K562 (cell line): ENCODE results near the gene CACNA1C.

ENCODE experiments used
- CHCHD3 ChIP-seq: fragments of 250-450 bp; sonication (Bioruptor Pico); IDR thresholded peaks from 2 replicates; pipeline ENCODE4 v2.1.2; 2022; ENCODE audit warnings: mild to moderate bottlenecking
- ELF2 ChIP-seq: fragments of 250-450 bp; sonication (Bioruptor Pico); IDR thresholded peaks from 2 replicates; pipeline ENCODE4 v1.5.0; 2021; ENCODE audit warnings: mild to moderate bottlenecking
- EWSR1 ChIP-seq: fragments of 450-650 bp; IDR thresholded peaks from 2 replicates; pipeline ENCODE4 v1.6.1; 2018; ENCODE audit warnings: borderline replicate concordance, mild to moderate bottlenecking, low read depth, moderate library complexity; ENCODE audit not compliant: partially characterized antibody
- FOS ChIP-seq: IDR thresholded peaks from 3 replicates; pipeline ENCODE4 v1.6.1; 2011; ENCODE audit not compliant: insufficient read length; ENCODE audit errors: extremely low read depth
- FOXK1 ChIP-seq: sonication (generic); formaldehyde crosslinking; IDR thresholded peaks from 2 replicates; pipeline ENCODE4 v1.8.0; 2022; ENCODE audit warnings: missing genetic modification reagents, mild to moderate bottlenecking, borderline replicate concordance
- JUNB ChIP-seq: fragments of 450-650 bp; formaldehyde crosslinking; conservative IDR thresholded peaks from 2 replicates; pipeline ENCODE4 v1.4.0; 2020; ENCODE audit warnings: mild to moderate bottlenecking
- NR4A1 ChIP-seq, 2 experiments: fragments of 250-450 bp in 1 of 2; fragments of 450-650 bp in 1 of 2; sonication (Bioruptor Pico) in 1 of 2; IDR thresholded peaks; 2 replicates each; pipeline versions ENCODE4 v1.4.0 to v1.6.1; 2016 to 2020; ENCODE audit warnings: mild to moderate bottlenecking in 2 of 2, missing compliant biosample characterization in 1 of 2, missing genetic modification characterization in 1 of 2, moderate library complexity in 1 of 2
- POLR2A ChIP-seq: fragments of 450-650 bp; conservative IDR thresholded peaks from 2 replicates; pipeline ENCODE4 v1.6.1; 2016
- TBP ChIP-seq: optimal IDR thresholded peaks from 2 replicates; pipeline ENCODE3; 2011; ENCODE audit warnings: low read depth, low read length, improper control_type of control experiment
- TCF7L2 ChIP-seq: fragments of 150-350 bp; IDR thresholded peaks from 2 replicates; pipeline ENCODE4 v1.6.1; 2016; ENCODE audit warnings: low read depth, mild to moderate bottlenecking, low read length, moderate library complexity
- TF ChIP-seq, protein P1 (sequence below): fragments of 250-450 bp; sonication (Bioruptor Pico); IDR thresholded peaks from 2 replicates; pipeline ENCODE4 v1.8.0; 2021; ENCODE audit warnings: moderate library complexity, mild to moderate bottlenecking, inconsistent platforms

- TF ChIP-seq NR4A1 (CRISPR knock-in tag; IDR thresholded peaks at IDR 0.05) (no peak), NR4A1 (tag; IDR thresholded peaks at IDR 0.05) (no peak), TCF7L2 (no peak), POLR2A (no peak), FOS (no peak), CHCHD3 (CRISPR knock-in tag) (no peak), FOXK1 (CRISPR knock-in tag) (no peak), TBP (no peak), EWSR1 (no peak), ELF2 (CRISPR knock-in tag) (no peak), JUNB (CRISPR knock-in tag) (no peak)
- TF ChIP-seq, protein P1, sequence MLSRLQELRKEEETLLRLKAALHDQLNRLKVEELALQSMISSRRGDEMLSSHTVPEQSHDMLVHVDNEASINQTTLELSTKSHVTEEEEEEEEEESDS, result no peak
Observed at GRCh38 chr12:2099595-2099994, 46.8 kb downstream of the CACNA1C start.
